ENCODE data around the gene SKAP2. TPM values are rescaled to one million over a fixed set of nuclear protein-coding genes. Genes with fewer than 3 reads are reported as not detected.

The SKAP2 gene
- polyA plus RNA-seq, result 4.1 and 9.0 TPM in 2 replicates

GRCh38 chr7:26864309-26865093 lies at the start of gene SKAP2:
Gene SKAP2 (minus strand): TSS chr7:26864590. CDS start chr7:26864429, 161 bp downstream.

Other genes starting within 250 kb of the SKAP2 start
- not detected in 2 replicates for gene HOXA1, start 231.4 kb upstream of the SKAP2 start, polyA plus RNA-seq
- not detected in 2 replicates for gene HOXA2, start 238.1 kb upstream of the SKAP2 start, polyA plus RNA-seq